HepG2 (cell line): ENCODE data around the gene DCUN1D3. TPM values are rescaled to one million over a fixed set of nuclear protein-coding genes. Genes with fewer than 3 reads are reported as not detected.
A peak's percentile ranks its signal among the peaks of the same experiment; 100 is the strongest.

Experiments
- ATRX ChIP-seq: sonication (generic); formaldehyde crosslinking; IDR thresholded peaks from 2 replicates; pipeline ENCODE4 v1.4.0; 2020; ENCODE audit warnings: missing genetic modification reagents, borderline replicate concordance
- JUND ChIP-seq: sonication (generic); formaldehyde crosslinking; IDR thresholded peaks from 2 replicates; pipeline ENCODE4 v1.8.0; 2022; ENCODE audit warnings: mild to moderate bottlenecking, missing genetic modification reagents
- SUZ12 ChIP-seq: fragments of 150-350 bp; IDR thresholded peaks from 2 replicates; pipeline ENCODE4 v1.6.1; 2014; ENCODE audit warnings: low read depth, low read length
- TAF1 ChIP-seq: sonication (generic); formaldehyde crosslinking; IDR thresholded peaks from 2 replicates; pipeline ENCODE4 v1.4.0; 2020; ENCODE audit warnings: missing genetic modification reagents
- ZFP41 ChIP-seq: sonication (generic); formaldehyde crosslinking; IDR thresholded peaks from 2 replicates; pipeline ENCODE4 v1.4.0; 2020; ENCODE audit warnings: mild to moderate bottlenecking, missing genetic modification reagents, borderline replicate concordance
- ZNF101 ChIP-seq: sonication (generic); formaldehyde crosslinking; IDR thresholded peaks from 2 replicates; pipeline ENCODE4 v1.4.0; 2020; ENCODE audit warnings: mild to moderate bottlenecking, low read depth, missing genetic modification reagents, borderline replicate concordance
- ZNF235 ChIP-seq: sonication (generic); formaldehyde crosslinking; IDR thresholded peaks from 2 replicates; pipeline ENCODE4 v1.8.1; 2023; ENCODE audit warnings: mild to moderate bottlenecking, missing genetic modification reagents, borderline replicate concordance
- ZNF484 ChIP-seq: sonication (generic); formaldehyde crosslinking; IDR thresholded peaks from 2 replicates; pipeline ENCODE4 v1.5.1; 2020; ENCODE audit warnings: mild to moderate bottlenecking, low read depth, missing genetic modification reagents, borderline replicate concordance
- ZNF557 ChIP-seq: sonication (generic); formaldehyde crosslinking; IDR thresholded peaks from 2 replicates; pipeline ENCODE4 v1.4.0; 2020; ENCODE audit warnings: missing genetic modification reagents
- polyA plus RNA-seq, 8 experiments: library from polyadenylated mRNA; depleted of rRNA in 3 of 8; stranded (reverse) in 7 of 8; unstranded in 1 of 8; fragments of >200 nt; fragmentation: Illumina TruSeq in 4 of 8; extraction: Trizol in 4 of 8; gene quantifications; 2 replicates each; pipeline versions ENCODE4 v1.2.1 to v1.2.3, GENCODE V29; 2011 to 2016; ENCODE audit warnings: low read depth in 4 of 8, missing spikeins in 1 of 8, mixed read lengths in 1 of 8; ENCODE audit not compliant: insufficient read depth in 1 of 8
- total RNA-seq, 5 experiments: library from RNA; depleted of rRNA; stranded (reverse); fragments of >200 nt; fragmentation: Illumina TruSeq; extraction: Trizol; gene quantifications; 2 replicates each; pipeline ENCODE4 v1.2.3, GENCODE V29; 2016; ENCODE audit warnings: low read depth in 1 of 5
- TF ChIP-seq, protein P1 (sequence below): IDR thresholded peaks from 2 replicates; pipeline ENCODE4 v1.4.0; 2020; ENCODE audit warnings: mild to moderate bottlenecking, missing genetic modification reagents
- TF ChIP-seq, protein P2 (sequence below): sonication (generic); formaldehyde crosslinking; IDR thresholded peaks from 2 replicates; pipeline ENCODE4 v1.4.0; 2020; ENCODE audit warnings: missing genetic modification reagents
- TF ChIP-seq, protein P3 (sequence below): sonication (generic); formaldehyde crosslinking; IDR thresholded peaks from 2 replicates; pipeline ENCODE4 v1.9.0; 2022; ENCODE audit warnings: low read depth, missing genetic modification reagents
- TF ChIP-seq, protein P4 (sequence below): IDR thresholded peaks from 2 replicates; pipeline ENCODE4 v1.6.1; 2018; ENCODE audit warnings: missing genetic modification reagents, mild to moderate bottlenecking, missing compliant biosample characterization

Gene DCUN1D3
- total and polyA plus RNA-seq, 2 of the 13 experiments (the other 11 are each of a cell fraction or from before 2014, with no cell fraction given), result 5.0 to 19.3 TPM

DNA sequence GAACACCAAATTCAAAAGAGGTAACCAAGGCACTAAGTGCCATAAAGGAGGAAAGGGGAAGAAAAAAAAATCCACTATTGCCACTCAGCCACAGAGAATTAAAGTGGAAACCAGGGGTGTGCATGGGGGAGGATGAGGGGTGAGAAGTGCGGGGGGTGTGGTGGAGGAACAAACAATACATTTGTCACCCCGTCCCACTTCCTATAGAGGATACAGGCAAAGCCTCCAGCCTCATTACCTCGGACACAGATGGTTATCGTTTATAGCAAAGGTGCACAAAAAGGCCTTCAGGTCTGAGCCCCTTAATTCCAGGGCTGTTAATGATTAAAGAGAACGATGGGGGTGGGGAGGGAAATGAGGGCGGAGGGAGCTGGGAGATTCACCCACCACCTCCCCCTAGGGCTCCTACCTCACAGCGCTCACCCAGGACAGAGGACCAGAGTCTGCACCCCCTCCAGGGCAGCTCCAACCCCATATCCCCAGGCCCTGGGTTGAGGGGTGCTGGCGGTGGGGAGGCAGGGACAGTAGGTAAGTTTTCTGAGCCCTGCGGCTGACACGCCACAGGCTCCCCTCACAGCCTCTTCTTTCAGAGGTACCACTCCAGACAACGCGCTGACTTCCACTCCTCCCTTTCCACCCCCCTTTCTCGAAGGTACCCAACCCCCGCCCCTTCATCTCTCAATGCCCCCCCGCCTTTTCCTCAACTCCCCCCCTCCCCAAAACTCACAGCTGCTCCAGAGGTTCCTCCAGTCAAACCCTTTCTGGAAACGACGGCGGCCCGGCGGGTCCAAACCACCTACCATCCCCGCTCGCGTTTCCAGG, 470 bp downstream of the DCUN1D3 start (continued):
- TF ChIP-seq, protein P1, sequence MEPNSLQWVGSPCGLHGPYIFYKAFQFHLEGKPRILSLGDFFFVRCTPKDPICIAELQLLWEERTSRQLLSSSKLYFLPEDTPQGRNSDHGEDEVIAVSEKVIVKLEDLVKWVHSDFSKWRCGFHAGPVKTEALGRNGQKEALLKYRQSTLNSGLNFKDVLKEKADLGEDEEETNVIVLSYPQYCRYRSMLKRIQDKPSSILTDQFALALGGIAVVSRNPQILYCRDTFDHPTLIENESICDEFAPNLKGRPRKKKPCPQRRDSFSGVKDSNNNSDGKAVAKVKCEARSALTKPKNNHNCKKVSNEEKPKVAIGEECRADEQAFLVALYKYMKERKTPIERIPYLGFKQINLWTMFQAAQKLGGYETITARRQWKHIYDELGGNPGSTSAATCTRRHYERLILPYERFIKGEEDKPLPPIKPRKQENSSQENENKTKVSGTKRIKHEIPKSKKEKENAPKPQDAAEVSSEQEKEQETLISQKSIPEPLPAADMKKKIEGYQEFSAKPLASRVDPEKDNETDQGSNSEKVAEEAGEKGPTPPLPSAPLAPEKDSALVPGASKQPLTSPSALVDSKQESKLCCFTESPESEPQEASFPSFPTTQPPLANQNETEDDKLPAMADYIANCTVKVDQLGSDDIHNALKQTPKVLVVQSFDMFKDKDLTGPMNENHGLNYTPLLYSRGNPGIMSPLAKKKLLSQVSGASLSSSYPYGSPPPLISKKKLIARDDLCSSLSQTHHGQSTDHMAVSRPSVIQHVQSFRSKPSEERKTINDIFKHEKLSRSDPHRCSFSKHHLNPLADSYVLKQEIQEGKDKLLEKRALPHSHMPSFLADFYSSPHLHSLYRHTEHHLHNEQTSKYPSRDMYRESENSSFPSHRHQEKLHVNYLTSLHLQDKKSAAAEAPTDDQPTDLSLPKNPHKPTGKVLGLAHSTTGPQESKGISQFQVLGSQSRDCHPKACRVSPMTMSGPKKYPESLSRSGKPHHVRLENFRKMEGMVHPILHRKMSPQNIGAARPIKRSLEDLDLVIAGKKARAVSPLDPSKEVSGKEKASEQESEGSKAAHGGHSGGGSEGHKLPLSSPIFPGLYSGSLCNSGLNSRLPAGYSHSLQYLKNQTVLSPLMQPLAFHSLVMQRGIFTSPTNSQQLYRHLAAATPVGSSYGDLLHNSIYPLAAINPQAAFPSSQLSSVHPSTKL (CRISPR knock-in tag), result peak; percentile 49; the same call in 1 of the 2 replicates
- TF ChIP-seq, protein P2, sequence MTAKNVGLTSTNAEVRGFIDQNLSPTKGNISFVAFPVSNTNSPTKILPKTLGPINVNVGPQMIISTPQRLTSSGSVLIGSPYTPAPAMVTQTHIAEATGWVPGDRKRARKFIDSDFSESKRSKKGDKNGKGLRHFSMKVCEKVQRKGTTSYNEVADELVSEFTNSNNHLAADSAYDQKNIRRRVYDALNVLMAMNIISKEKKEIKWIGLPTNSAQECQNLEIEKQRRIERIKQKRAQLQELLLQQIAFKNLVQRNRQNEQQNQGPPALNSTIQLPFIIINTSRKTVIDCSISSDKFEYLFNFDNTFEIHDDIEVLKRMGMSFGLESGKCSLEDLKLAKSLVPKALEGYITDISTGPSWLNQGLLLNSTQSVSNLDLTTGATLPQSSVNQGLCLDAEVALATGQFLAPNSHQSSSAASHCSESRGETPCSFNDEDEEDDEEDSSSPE, result no peak; the same call in 1 of the 2 replicates
- TF ChIP-seq ZFP41 (CRISPR knock-in tag), result no peak
- TF ChIP-seq JUND (CRISPR knock-in tag), result no peak; the same call in 1 of the 2 replicates
- 0 out of 2 replicates have a peak, but pooled peaks have one; percentile 18 for TF ChIP-seq ZNF101 (CRISPR knock-in tag)
- TF ChIP-seq ZNF235 (CRISPR knock-in tag), result peak; percentile 44; the same call in 1 of the 2 replicates
- TF ChIP-seq ZNF484, result no peak
- no peak for TF ChIP-seq SUZ12
- no peak for TF ChIP-seq ATRX
- TF ChIP-seq, protein P3, sequence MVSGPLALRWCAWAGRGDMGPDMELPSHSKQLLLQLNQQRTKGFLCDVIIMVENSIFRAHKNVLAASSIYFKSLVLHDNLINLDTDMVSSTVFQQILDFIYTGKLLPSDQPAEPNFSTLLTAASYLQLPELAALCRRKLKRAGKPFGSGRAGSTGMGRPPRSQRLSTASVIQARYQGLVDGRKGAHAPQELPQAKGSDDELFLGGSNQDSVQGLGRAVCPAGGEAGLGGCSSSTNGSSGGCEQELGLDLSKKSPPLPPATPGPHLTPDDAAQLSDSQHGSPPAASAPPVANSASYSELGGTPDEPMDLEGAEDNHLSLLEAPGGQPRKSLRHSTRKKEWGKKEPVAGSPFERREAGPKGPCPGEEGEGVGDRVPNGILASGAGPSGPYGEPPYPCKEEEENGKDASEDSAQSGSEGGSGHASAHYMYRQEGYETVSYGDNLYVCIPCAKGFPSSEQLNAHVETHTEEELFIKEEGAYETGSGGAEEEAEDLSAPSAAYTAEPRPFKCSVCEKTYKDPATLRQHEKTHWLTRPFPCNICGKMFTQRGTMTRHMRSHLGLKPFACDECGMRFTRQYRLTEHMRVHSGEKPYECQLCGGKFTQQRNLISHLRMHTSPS, result peak; percentile 40; the same call in 1 of the 2 replicates
- TF ChIP-seq, protein P4, sequence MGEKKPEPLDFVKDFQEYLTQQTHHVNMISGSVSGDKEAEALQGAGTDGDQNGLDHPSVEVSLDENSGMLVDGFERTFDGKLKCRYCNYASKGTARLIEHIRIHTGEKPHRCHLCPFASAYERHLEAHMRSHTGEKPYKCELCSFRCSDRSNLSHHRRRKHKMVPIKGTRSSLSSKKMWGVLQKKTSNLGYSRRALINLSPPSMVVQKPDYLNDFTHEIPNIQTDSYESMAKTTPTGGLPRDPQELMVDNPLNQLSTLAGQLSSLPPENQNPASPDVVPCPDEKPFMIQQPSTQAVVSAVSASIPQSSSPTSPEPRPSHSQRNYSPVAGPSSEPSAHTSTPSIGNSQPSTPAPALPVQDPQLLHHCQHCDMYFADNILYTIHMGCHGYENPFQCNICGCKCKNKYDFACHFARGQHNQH (CRISPR knock-in tag), result peak; percentile 11; the same call in 1 of the 2 replicates
- peak; percentile 47; the same call in 1 of the 2 replicates for TF ChIP-seq TAF1 (CRISPR knock-in tag)
- TF ChIP-seq ZNF557 (CRISPR knock-in tag), result peak; percentile 52; the same call in 1 of the 2 replicates
